ENCODE measurements around the gene ASAP3.

Gene ASAP3

DNA sequence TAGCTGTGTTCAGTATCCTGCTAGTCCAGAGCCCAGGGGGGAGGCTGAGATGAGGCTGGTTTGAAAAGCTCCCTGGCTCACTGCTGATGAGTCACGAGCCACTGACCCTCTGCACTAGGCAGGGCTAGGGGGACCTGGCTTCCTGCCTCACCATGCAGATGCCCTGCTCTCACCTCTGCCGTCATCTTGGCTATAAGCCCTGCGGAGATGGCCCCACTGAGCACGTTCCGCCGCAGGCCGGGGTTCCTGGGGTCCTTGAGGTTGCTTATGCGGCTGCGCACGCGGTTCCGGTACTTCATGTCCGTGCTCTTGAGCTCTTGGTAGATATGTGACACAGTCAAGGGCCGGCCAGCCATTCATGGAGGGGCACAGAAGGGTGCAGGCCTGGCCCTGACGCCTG, 90.3 kb downstream of the ASAP3 start:
- TF ChIP-seq POLR2AphosphoS5 (IDR thresholded peaks at IDR 0.05; ENCODE audit: borderline replicate concordance, low read depth, low read length) (no peak), EZH2 (IDR thresholded peaks at IDR 0.05) (no peak), FOXP2 (optimal IDR thresholded peaks at IDR 0.05; ENCODE audit: control extremely low read depth, extremely low read length, insufficient read depth) (no peak)
- Histone ChIP-seq H3K27ac (no peak overlapping the region), H3K4me3 (no peak overlapping the region), H3K9me3 (ENCODE audit: low read depth, low read length) (no peaks in the 10 kb centered on the region), H3K9ac (ENCODE audit: insufficient read length) (no peak overlapping the region), H3K36me3 (ENCODE audit: insufficient read depth, low read length) (peaks cover 12% of the 10 kb centered on the region; the same call in 1 of the 2 replicates)
- DNase-seq (ENCODE audit: low read depth, low spot score), result no peak

DNA sequence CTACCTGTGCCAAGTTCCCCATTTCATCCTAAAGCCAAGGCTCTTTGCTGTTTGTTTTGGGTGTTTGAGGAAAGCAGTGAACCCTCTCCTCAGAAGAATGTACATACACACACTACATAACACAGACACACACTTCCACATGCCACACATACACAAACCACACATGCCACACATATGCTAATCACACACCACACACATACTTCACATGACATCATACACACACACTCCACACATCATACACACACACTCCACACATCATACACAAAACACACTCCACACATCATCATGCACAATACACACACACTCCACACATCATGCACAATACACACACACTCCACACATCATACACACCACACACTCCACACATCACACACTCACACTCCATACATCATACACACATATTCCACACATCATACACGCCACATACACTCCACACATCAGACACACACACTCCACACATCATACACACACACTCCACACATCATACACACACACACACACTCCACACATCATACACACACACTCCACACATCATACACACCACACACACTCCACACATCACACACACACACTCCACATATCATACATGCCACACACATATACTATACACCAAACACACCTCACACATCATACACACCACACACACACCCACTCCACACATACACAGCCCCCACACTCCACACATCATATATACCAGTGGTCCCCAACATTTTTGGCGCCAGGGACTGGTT, 91.7 kb downstream of the ASAP3 start:
- Histone ChIP-seq H3K36me3 (ENCODE audit: insufficient read depth, low read length) (peaks cover 12% of the 10 kb centered on the region; the same call in 1 of the 2 replicates), H3K27ac (no peak overlapping the region), H3K9ac (ENCODE audit: insufficient read length) (no peak overlapping the region), H3K9me3 (ENCODE audit: low read depth, low read length) (no peaks in the 10 kb centered on the region), H3K4me3 (no peak overlapping the region)
- no peak for TF ChIP-seq EZH2 (IDR thresholded peaks at IDR 0.05)
- 0 out of 2 replicates have a peak, but pooled peaks have one; percentile 22 for TF ChIP-seq POLR2AphosphoS5 (IDR thresholded peaks at IDR 0.05; ENCODE audit: borderline replicate concordance, low read depth, low read length)
- no peak for DNase-seq (ENCODE audit: low read depth, low spot score)

DNA sequence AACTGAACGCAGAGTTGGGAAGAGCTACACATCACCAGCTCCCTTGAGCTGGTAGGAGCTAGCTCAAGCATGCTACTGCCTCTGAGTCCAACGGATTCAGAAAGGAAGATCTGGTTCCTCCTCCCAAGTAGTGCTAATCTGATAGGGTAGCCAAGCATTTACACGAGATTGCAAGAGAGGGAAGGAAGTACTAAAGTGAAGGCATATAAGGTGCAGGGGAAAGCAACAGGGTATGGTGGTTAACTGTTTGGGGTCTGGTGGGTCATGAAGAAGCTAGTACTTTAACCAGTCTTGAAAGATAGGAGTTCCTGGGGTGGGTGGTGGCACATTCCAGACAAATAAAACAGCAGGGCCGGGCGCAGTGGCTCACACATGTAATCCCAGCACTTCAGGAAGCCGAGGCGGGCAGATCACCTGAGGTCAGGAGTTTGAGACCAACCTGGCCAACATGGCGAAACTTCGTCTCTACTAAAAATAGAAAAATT, 94.1 kb downstream of the ASAP3 start:
- Histone ChIP-seq H3K9me3 (ENCODE audit: low read depth, low read length) (no peaks in the 10 kb centered on the region), H3K4me3 (no peak overlapping the region), H3K27ac (no peak overlapping the region), H3K36me3 (ENCODE audit: insufficient read depth, low read length) (peaks cover 5% of the 10 kb centered on the region; the same call in 1 of the 2 replicates), H3K9ac (ENCODE audit: insufficient read length) (no peak overlapping the region)
- no peak for DNase-seq (ENCODE audit: low read depth, low spot score)
- TF ChIP-seq EZH2 (IDR thresholded peaks at IDR 0.05), result no peak
- no peak for TF ChIP-seq FOXP2 (optimal IDR thresholded peaks at IDR 0.05; ENCODE audit: control extremely low read depth, extremely low read length, insufficient read depth)
- no peak for TF ChIP-seq POLR2AphosphoS5 (IDR thresholded peaks at IDR 0.05; ENCODE audit: borderline replicate concordance, low read depth, low read length)

- peaks cover 4% of the 10 kb centered on the region; the same call in 1 of the 2 replicates for H3K36me3 ChIP-seq (ENCODE audit: insufficient read depth, low read length)
- no peak overlapping the region for H3K9ac ChIP-seq (ENCODE audit: insufficient read length)
- no peak for TF ChIP-seq EZH2 (IDR thresholded peaks at IDR 0.05)
- no peak for TF ChIP-seq POLR2AphosphoS5 (IDR thresholded peaks at IDR 0.05; ENCODE audit: borderline replicate concordance, low read depth, low read length)
- no peak for TF ChIP-seq FOXP2 (optimal IDR thresholded peaks at IDR 0.05; ENCODE audit: control extremely low read depth, extremely low read length, insufficient read depth)
- H3K4me3 ChIP-seq, result no peak overlapping the region
- H3K9me3 ChIP-seq (ENCODE audit: low read depth, low read length), result no peaks in the 10 kb centered on the region
- DNase-seq (ENCODE audit: low read depth, low spot score), result no peak
- no peak overlapping the region for H3K27ac ChIP-seq
Observed at GRCh38 chr1:23387494-23387893, 96.5 kb downstream of the ASAP3 start.

DNA sequence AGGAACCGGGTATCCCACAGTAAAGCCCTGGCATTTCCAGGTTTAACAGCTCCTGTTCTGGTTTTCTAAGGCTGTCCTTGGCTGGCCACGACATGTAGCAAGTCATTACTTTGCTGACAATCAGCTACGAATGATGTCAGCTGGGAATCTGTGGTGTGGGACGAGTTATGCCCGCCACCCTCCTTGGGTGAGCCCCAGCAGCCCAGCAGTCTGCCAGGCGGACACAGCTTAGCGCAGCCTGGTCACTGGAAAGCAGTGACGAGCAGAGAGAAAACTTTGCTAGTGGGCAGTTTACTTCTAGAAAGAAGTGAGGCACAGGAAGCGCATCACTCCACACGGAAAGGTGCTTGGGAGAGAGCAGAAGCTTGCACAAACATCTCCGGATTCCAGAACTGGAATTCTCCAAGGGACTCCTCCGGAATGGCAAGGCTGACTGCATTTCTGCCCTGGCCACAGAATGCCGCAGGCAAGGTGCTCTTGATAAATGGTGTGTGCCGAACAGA, 98.8 kb downstream of the ASAP3 start:
- TF ChIP-seq EZH2 (IDR thresholded peaks at IDR 0.05) (no peak), FOXP2 (optimal IDR thresholded peaks at IDR 0.05; ENCODE audit: control extremely low read depth, extremely low read length, insufficient read depth) (no peak), POLR2AphosphoS5 (IDR thresholded peaks at IDR 0.05; ENCODE audit: borderline replicate concordance, low read depth, low read length) (no peak)
- DNase-seq (ENCODE audit: low read depth, low spot score), result no peak
- peaks cover 4% of the 10 kb centered on the region; the same call in 1 of the 2 replicates for H3K36me3 ChIP-seq (ENCODE audit: insufficient read depth, low read length)
- no peak overlapping the region for H3K9ac ChIP-seq (ENCODE audit: insufficient read length)
- H3K9me3 ChIP-seq (ENCODE audit: low read depth, low read length), result no peaks in the 10 kb centered on the region
- H3K4me3 ChIP-seq, result no peak overlapping the region
- H3K27ac ChIP-seq, result no peak overlapping the region

DNA sequence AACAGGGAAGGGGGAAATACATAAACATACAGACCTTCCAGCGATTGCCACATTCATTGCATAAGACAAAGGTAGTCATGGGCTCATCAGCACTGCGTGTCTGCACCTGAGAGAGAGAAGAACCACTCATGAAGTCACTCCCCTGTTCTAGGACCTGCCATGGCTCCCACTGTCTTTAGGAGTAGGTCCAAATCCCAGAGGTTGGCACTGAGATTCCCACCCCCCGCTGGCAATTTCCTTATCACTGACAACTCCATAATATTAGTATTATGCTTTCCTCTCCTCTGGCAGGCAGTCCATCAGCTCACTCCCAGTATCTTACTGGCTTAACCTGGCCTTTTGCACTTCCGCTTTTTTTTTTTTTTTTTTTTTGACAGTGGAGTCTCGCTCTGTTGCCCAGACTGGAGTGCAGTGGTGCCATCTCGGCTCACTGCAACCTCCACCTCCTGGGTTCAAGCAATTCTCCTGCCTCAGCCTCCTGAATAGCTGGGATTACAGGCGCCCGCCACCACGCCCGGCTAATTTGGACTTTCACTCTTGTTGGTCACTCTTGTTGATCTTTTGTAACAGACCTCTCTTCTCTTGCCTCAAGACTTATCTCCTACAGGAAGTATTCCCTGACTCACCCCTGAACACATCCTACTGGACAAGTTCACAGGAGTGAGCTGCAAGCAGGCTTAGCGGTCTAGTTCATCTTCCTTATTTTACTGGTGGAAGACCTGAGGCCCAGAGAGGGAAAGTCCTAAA, 99.5 kb downstream of the ASAP3 start:
- H3K4me3 ChIP-seq, result no peak overlapping the region
- no peak overlapping the region for H3K9ac ChIP-seq (ENCODE audit: insufficient read length)
- H3K27ac ChIP-seq, result no peak overlapping the region
- H3K9me3 ChIP-seq (ENCODE audit: low read depth, low read length), result no peaks in the 10 kb centered on the region
- H3K36me3 ChIP-seq (ENCODE audit: insufficient read depth, low read length), result peaks cover 4% of the 10 kb centered on the region; the same call in 1 of the 2 replicates
- TF ChIP-seq EZH2 (IDR thresholded peaks at IDR 0.05), result no peak
- no peak for TF ChIP-seq POLR2AphosphoS5 (IDR thresholded peaks at IDR 0.05; ENCODE audit: borderline replicate concordance, low read depth, low read length)
- no peak for TF ChIP-seq FOXP2 (optimal IDR thresholded peaks at IDR 0.05; ENCODE audit: control extremely low read depth, extremely low read length, insufficient read depth)
- DNase-seq (ENCODE audit: low read depth, low spot score), result no peak

DNA sequence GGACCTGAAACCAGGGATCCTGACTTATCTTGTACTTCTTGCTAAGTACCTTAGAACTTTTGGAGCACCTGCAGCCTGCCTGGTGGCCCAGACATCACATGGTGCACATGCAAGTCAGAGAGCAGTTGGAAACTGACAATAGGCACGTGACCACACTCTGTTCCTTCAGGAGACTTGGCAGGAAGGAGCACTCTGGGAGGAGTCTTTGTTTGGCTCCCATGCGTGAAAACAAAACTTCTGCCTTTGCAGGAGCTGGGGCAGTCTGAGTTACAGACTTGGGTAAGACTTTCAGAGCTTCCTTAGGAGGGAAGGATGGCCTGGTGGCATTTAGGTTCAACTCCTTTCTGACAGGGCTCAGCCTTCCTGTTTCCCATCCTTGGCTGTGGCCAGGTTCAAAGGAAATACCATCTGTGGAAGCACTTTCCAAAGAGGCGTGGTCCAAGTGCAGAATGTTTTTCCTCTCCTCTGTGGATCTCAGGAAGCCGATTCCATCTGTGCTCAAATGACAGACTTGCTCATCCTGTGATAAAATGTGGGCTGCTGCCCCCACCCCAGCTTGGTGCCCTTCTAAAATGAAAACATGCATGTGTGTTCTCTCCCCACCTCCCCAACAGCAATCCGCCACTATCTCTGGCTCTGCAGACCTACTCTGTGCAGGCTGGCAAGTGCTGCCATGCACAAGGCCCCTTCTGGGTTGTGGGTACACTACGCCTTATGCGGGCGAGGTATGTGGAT, 100.2 kb downstream of the ASAP3 start:
- Histone ChIP-seq H3K4me3 (no peak overlapping the region), H3K27ac (no peak overlapping the region), H3K9ac (ENCODE audit: insufficient read length) (no peak overlapping the region), H3K9me3 (ENCODE audit: low read depth, low read length) (no peaks in the 10 kb centered on the region), H3K36me3 (ENCODE audit: insufficient read depth, low read length) (peaks cover 4% of the 10 kb centered on the region; the same call in 1 of the 2 replicates)
- no peak for TF ChIP-seq EZH2 (IDR thresholded peaks at IDR 0.05)
- no peak for DNase-seq (ENCODE audit: low read depth, low spot score)

All from SK-N-MC (cell line).